A549 (cell line): Measurements from ENCODE around the gene AFF1. TPM values are rescaled to one million over a fixed set of nuclear protein-coding genes. Genes with fewer than 3 reads are reported as not detected.

Source experiments
- ATAC-seq, 2 experiments: fragments of 200-7000 bp in 1 of 2; fragments of >200 bp in 1 of 2; cut with Nextera tagmentation in 1 of 2; cut with Tn5 transposase in 1 of 2; 3 replicates each; pipeline versions ENCODE4 v1.8.0 to v1.9.1; 2018 to 2020; ENCODE audit warnings: mild to moderate bottlenecking in 1 of 2, moderate library complexity in 1 of 2
- CTCF ChIA-PET: fragments of 300-600 bp; sonication (Branson Sonifier 250); formaldehyde crosslinking; extraction: SDS; loops from one replicate; lab custom pipeline; 2021; ENCODE audit warnings: antibody characterized with exemption, inconsistent platforms; lab: Yijun Ruan, JAX
- POLR2A ChIA-PET: fragments of 350-600 bp; formaldehyde crosslinking; extraction: SDS; loops from one replicate; lab custom pipeline; 2021; ENCODE audit warnings: antibody characterized with exemption, inconsistent platforms; lab: Yijun Ruan, JAX
- DNase-seq, 2 experiments: peaks; one replicate each; pipeline versions ENCODE4 v3.0.0 to v3.0.0-alpha.2; 2011 to 2016; ENCODE audit warnings: low read depth in 1 of 2, low spot score in 1 of 2
- FAIRE-seq: peaks from 2 replicates; lab custom pipeline; 2011; peaks lifted over from hg19 to GRCh38; lab: Jason Lieb, UNC
- H3K27ac ChIP-seq, 2 experiments: fragments of >200 bp; sonication (Bioruptor Twin); formaldehyde crosslinking; 3 replicates each; pipeline ENCODE4 v1.5.1; 2016 to 2017
- H3K4me1 ChIP-seq: fragments of >200 bp; sonication (Bioruptor Twin); formaldehyde crosslinking; 3 replicates; pipeline ENCODE4 v1.6.1; 2016
- H3K4me2 ChIP-seq: fragments of >200 bp; sonication (Bioruptor Twin); formaldehyde crosslinking; 3 replicates; pipeline ENCODE4 v1.6.1; 2016
- H3K4me3 ChIP-seq: fragments of >200 bp; sonication (Bioruptor Twin); formaldehyde crosslinking; 3 replicates; pipeline ENCODE4 v1.5.1; 2016
- H3K9me3 ChIP-seq: fragments of >200 bp; sonication (Bioruptor Twin); formaldehyde crosslinking; 3 replicates; pipeline ENCODE4 v1.6.1; 2016
- CBX8 ChIP-seq: fragments of 200-600 bp; sonication (generic); IDR thresholded peaks from 2 replicates; pipeline ENCODE4 v1.6.1; 2016
- CHD2 ChIP-seq: fragments of 150-350 bp; IDR thresholded peaks from 2 replicates; pipeline ENCODE4 v1.6.1; 2014; ENCODE audit warnings: low read length; ENCODE audit not compliant: partially characterized antibody
- CHD4 ChIP-seq: fragments of 200-600 bp; sonication (generic); IDR thresholded peaks from 2 replicates; pipeline ENCODE4 v1.6.1; 2016; ENCODE audit warnings: antibody characterized with exemption, mild to moderate bottlenecking, borderline replicate concordance
- ESRRA ChIP-seq: fragments of 150-350 bp; IDR thresholded peaks from 2 replicates; pipeline ENCODE4 v1.6.1; 2014; ENCODE audit warnings: mild to moderate bottlenecking, low read length, borderline replicate concordance
- FOSB ChIP-seq: fragments of 250-450 bp; sonication (Bioruptor Pico); IDR thresholded peaks from 2 replicates; pipeline ENCODE4 v1.5.0; 2020; ENCODE audit warnings: mild to moderate bottlenecking, moderate library complexity
- HEYL ChIP-seq: fragments of 250-450 bp; sonication (Bioruptor Pico); IDR thresholded peaks from 2 replicates; pipeline ENCODE4 v1.8.0; 2021; ENCODE audit warnings: mild to moderate bottlenecking, moderate library complexity
- HOXB13 ChIP-seq: fragments of 250-450 bp; sonication (Bioruptor Pico); IDR thresholded peaks from 2 replicates; pipeline ENCODE4 v1.5.0; 2020; ENCODE audit warnings: low read depth, mild to moderate bottlenecking, moderate library complexity
- HOXB5 ChIP-seq: fragments of 250-450 bp; sonication (Bioruptor Pico); IDR thresholded peaks from 2 replicates; pipeline ENCODE4 v1.5.0; 2020; ENCODE audit warnings: mild to moderate bottlenecking, moderate library complexity
- JUNB ChIP-seq: fragments of >200 bp; sonication (Bioruptor Twin); formaldehyde crosslinking; IDR thresholded peaks from 2 replicates; pipeline ENCODE4 v1.6.1; 2016
- POLR2A ChIP-seq: IDR thresholded peaks from 2 replicates; pipeline ENCODE4 v1.6.1; 2012; ENCODE audit warnings: mild to moderate bottlenecking, low read length
- POLR2AphosphoS2 ChIP-seq: conservative IDR thresholded peaks from 2 replicates; pipeline ENCODE4 v1.6.1; 2012; ENCODE audit warnings: low read length, improper control_type of control experiment, inconsistent platforms
- RAD21 ChIP-seq, 2 experiments: fragments of >200 bp in 1 of 2; sonication (Bioruptor Twin) in 1 of 2; formaldehyde crosslinking in 1 of 2; IDR thresholded peaks in 1 of 2; conservative IDR thresholded peaks in 1 of 2; 2 replicates in 1 of 2; 3 replicates in 1 of 2; pipeline ENCODE4 v1.6.1; 2012 to 2018; ENCODE audit warnings: inconsistent platforms in 1 of 2
- RARB ChIP-seq: fragments of 250-450 bp; sonication (Bioruptor Pico); IDR thresholded peaks from 2 replicates; pipeline ENCODE4 v1.8.0; 2021; ENCODE audit warnings: mild to moderate bottlenecking, moderate library complexity
- SMC3 ChIP-seq: fragments of >200 bp; sonication (Bioruptor Twin); formaldehyde crosslinking; IDR thresholded peaks from 3 replicates; pipeline ENCODE4 v1.6.1; 2018; ENCODE audit warnings: inconsistent platforms
- TFCP2L1 ChIP-seq: fragments of 250-450 bp; sonication (Bioruptor Pico); IDR thresholded peaks from 2 replicates; pipeline ENCODE4 v1.5.0; 2021; ENCODE audit warnings: mild to moderate bottlenecking
- ZSCAN20 ChIP-seq: fragments of 250-450 bp; sonication (Bioruptor Pico); IDR thresholded peaks from 2 replicates; pipeline ENCODE4 v1.8.0; 2022; ENCODE audit warnings: mild to moderate bottlenecking, moderate library complexity
- WGBS: methylation state at CpG from one replicate; pipeline ENCODE4 v1.1.6; 2017; ENCODE audit errors: missing lambda C conversion rate; 5-methylcytosine and 5-hydroxymethylcytosine counted together
- polyA plus RNA-seq, 4 experiments: library from polyadenylated mRNA; depleted of rRNA in 3 of 4; stranded (reverse); fragments of >200 nt; fragmentation: RNase III in 1 of 4; extraction: RNeasy Plus Mini Kit Qiagen cat#74134 plus additional on column Dnase treatment in 1 of 4; gene quantifications; 2 replicates in 3 of 4; 3 replicates in 1 of 4; pipeline ENCODE4 v1.2.3, GENCODE V29; 2011 to 2017
- TF ChIP-seq, protein P1 (sequence below): fragments of 450-650 bp; IDR thresholded peaks from 2 replicates; pipeline ENCODE4 v1.6.1; 2014; ENCODE audit warnings: antibody characterized with exemption
- TF ChIP-seq, protein P2 (sequence below): IDR thresholded peaks from 2 replicates; pipeline ENCODE4 v1.6.1; 2012; ENCODE audit warnings: low read depth, borderline replicate concordance
- TF ChIP-seq, protein P3 (sequence below): fragments of 150-350 bp; IDR thresholded peaks from 2 replicates; pipeline ENCODE4 v1.6.1; 2014; ENCODE audit warnings: low read depth, mild to moderate bottlenecking, low read length
- TF ChIP-seq, protein P4 (sequence below): IDR thresholded peaks from 2 replicates; pipeline ENCODE4 v1.6.1; 2012
- TF ChIP-seq, protein P5 (sequence below): fragments of 250-450 bp; sonication (Bioruptor Pico); IDR thresholded peaks from 2 replicates; pipeline ENCODE4 v1.5.0; 2020; ENCODE audit warnings: low read depth, mild to moderate bottlenecking, moderate library complexity
- TF ChIP-seq, protein P6 (sequence below): fragments of 250-450 bp; sonication (Bioruptor Pico); IDR thresholded peaks from 2 replicates; pipeline ENCODE4 v1.5.0; 2021; ENCODE audit warnings: mild to moderate bottlenecking, moderate library complexity, borderline replicate concordance

Gene AFF1
- polyA plus RNA-seq, 2 of the 4 experiments (the other 2 are of a cell fraction): 13.7 to 15.4 TPM

DNA sequence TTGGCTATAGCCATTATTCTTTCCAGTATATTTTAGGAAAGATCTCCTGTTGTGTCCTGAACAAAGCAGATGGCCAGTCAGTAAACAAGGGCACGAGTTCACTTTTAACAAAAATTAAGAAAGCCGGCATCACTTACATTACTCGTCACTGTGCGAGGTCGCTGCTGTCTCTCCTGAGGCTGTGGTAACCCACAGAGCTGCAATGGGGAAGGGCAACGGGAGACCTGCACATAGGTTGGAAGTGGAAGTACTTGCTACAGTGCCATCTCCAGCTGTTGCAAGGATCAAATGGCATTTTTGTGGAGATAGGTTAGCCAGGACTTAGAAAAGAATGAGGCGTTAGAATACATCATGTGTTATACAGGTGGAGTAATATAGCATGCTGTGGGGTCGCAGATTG lies 153.4 kb downstream of the AFF1 start:
- ATAC-seq: no peak
- 95% methylated on average over 8 of the region's 8 CpGs for WGBS
- H3K4me3 ChIP-seq: no peak overlapping the region
- H3K27ac ChIP-seq: no peak overlapping the region
- ChIA-PET CTCF (no interaction called here), POLR2A (no interaction called here)
- peaks cover 26% of the 10 kb centered on the region for H3K4me1 ChIP-seq
- DNase-seq: no peak
- TF ChIP-seq CHD2: no peak
- TF ChIP-seq JUNB: no peak
- no peak for TF ChIP-seq RAD21 (conservative IDR thresholded peaks at IDR 0.05 in 1 of 2, IDR thresholded peaks at IDR 0.05 in 1 of 2)
- TF ChIP-seq, protein P1, sequence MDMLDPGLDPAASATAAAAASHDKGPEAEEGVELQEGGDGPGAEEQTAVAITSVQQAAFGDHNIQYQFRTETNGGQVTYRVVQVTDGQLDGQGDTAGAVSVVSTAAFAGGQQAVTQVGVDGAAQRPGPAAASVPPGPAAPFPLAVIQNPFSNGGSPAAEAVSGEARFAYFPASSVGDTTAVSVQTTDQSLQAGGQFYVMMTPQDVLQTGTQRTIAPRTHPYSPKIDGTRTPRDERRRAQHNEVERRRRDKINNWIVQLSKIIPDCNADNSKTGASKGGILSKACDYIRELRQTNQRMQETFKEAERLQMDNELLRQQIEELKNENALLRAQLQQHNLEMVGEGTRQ: no peak
- no peak for TF ChIP-seq HOXB5 (CRISPR knock-in tag)
- no peak for TF ChIP-seq CBX8
- TF ChIP-seq FOSB: no peak
- TF ChIP-seq RARB (CRISPR knock-in tag): no peak
- TF ChIP-seq HEYL (CRISPR knock-in tag): no peak
- TF ChIP-seq SMC3: no peak
- TF ChIP-seq POLR2A: no peak
- TF ChIP-seq, protein P2, sequence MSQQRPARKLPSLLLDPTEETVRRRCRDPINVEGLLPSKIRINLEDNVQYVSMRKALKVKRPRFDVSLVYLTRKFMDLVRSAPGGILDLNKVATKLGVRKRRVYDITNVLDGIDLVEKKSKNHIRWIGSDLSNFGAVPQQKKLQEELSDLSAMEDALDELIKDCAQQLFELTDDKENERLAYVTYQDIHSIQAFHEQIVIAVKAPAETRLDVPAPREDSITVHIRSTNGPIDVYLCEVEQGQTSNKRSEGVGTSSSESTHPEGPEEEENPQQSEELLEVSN: no peak
- TF ChIP-seq POLR2AphosphoS2: no peak
- TF ChIP-seq ZSCAN20 (CRISPR knock-in tag): no peak
- H3K4me2 ChIP-seq: no peak overlapping the region
- FAIRE-seq: no peak
- no peaks in the 10 kb centered on the region for H3K9me3 ChIP-seq

DNA sequence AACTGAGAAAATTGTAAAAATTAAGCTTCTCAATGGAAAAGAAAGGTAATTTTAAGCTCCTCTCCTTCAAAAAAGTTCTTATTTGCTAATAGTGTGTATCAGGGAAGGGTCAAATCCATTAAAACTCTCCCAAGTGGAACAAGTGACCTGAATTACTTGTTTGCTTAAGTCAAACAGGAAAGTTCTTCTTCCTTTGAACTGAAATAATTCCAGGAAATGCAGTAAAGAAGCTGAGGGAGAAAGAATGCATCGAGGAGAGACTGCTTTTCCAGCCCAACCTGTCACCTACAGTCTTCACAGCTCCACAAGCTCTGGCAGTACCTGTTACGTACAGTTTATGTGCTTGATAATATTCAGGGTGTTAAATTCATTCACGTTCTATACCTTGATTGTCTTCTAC lies 154.6 kb downstream of the AFF1 start:
- POLR2A ChIA-PET: interaction anchor here (0.8 kb wide), 1 partner anchor 83 kb away, joined by 3 read pairs; no protein-coding TSS in a partner anchor
- no peak overlapping the region for H3K4me2 ChIP-seq
- ATAC-seq (no peak), FAIRE-seq (no peak), DNase-seq (no peak)
- H3K4me3 ChIP-seq: no peak overlapping the region
- no peaks in the 10 kb centered on the region for H3K9me3 ChIP-seq
- no peak overlapping the region for H3K27ac ChIP-seq
- 66% methylated on average over 3 of the region's 3 CpGs for WGBS
- CTCF ChIA-PET: interaction anchor here (1.5 kb wide), 1 partner anchor 167 kb away, joined by 8 read pairs; no protein-coding TSS in a partner anchor
- TF ChIP-seq ESRRA (no peak), HOXB13 (CRISPR knock-in tag) (no peak), CHD2 (no peak), FOSB (no peak), SMC3 (no peak), CHD4 (no peak), TFCP2L1 (CRISPR knock-in tag) (no peak), POLR2A (no peak)
- TF ChIP-seq, protein P3, sequence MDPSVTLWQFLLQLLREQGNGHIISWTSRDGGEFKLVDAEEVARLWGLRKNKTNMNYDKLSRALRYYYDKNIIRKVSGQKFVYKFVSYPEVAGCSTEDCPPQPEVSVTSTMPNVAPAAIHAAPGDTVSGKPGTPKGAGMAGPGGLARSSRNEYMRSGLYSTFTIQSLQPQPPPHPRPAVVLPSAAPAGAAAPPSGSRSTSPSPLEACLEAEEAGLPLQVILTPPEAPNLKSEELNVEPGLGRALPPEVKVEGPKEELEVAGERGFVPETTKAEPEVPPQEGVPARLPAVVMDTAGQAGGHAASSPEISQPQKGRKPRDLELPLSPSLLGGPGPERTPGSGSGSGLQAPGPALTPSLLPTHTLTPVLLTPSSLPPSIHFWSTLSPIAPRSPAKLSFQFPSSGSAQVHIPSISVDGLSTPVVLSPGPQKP: no peak
- TF ChIP-seq, protein P4, sequence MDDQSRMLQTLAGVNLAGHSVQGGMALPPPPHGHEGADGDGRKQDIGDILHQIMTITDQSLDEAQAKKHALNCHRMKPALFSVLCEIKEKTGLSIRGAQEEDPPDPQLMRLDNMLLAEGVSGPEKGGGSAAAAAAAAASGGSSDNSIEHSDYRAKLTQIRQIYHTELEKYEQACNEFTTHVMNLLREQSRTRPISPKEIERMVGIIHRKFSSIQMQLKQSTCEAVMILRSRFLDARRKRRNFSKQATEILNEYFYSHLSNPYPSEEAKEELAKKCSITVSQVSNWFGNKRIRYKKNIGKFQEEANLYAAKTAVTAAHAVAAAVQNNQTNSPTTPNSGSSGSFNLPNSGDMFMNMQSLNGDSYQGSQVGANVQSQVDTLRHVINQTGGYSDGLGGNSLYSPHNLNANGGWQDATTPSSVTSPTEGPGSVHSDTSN: no peak
- TF ChIP-seq, protein P5, sequence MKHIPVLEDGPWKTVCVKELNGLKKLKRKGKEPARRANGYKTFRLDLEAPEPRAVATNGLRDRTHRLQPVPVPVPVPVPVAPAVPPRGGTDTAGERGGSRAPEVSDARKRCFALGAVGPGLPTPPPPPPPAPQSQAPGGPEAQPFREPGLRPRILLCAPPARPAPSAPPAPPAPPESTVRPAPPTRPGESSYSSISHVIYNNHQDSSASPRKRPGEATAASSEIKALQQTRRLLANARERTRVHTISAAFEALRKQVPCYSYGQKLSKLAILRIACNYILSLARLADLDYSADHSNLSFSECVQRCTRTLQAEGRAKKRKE (CRISPR knock-in tag): no peak
- TF ChIP-seq, protein P2: no peak
- TF ChIP-seq, protein P6, sequence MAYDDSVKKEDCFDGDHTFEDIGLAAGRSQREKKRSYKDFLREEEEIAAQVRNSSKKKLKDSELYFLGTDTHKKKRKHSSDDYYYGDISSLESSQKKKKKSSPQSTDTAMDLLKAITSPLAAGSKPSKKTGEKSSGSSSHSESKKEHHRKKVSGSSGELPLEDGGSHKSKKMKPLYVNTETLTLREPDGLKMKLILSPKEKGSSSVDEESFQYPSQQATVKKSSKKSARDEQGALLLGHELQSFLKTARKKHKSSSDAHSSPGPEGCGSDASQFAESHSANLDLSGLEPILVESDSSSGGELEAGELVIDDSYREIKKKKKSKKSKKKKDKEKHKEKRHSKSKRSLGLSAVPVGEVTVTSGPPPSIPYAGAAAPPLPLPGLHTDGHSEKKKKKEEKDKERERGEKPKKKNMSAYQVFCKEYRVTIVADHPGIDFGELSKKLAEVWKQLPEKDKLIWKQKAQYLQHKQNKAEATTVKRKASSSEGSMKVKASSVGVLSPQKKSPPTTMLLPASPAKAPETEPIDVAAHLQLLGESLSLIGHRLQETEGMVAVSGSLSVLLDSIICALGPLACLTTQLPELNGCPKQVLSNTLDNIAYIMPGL (CRISPR knock-in tag): no peak
- H3K4me1 ChIP-seq: peaks cover 34% of the 10 kb centered on the region
